NCI-H1417 (cell line): ENCODE measurements around the gene ERBB4.
"Not testable (repeated sequence)": the region's sequence is repeated elsewhere in the genome, so short reads cannot be mapped to it uniquely, and the experiment has no call there.

Experiments used
- DNase-seq, 3 experiments: peaks; one replicate each; lab custom pipeline; 2025; lab: John Stamatoyannopoulos, UW

The ERBB4 gene

DNA sequence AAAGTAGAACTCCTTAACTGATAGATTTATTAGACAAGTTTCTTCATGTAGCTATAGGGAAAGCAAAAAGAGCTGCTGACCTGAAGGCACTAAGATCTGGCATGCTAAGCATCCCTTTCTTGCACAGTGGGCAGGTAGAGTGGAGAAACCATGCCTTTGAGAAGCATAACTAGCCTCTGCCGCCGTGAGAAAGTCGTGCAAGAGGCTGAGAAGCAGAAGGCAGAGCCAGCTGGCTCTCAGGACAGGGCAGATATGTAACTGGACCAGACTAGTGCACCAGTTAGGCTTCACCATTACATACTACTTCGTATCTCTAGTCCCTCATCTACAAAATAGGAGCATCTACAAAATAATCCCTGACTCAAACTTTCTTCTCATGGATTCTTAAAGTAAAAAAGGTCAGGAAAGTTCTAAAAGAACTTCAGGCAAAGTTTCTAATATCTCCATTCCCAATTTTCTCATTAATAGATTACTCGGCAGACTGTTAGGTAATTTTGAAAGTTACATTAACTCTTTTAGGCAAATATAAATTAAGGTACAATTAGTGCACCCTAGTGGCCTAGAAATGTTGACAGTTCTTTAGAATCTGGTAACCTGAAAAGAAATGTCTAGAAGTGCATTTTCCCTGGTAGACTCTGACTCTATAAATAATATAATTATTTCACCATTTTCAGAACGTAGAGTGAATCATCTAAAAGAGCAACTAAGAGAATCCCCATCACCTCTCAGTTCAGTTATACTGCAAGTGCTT lies 10.3 kb downstream of the ERBB4 start:
- DNase-seq, result no peak

DNA sequence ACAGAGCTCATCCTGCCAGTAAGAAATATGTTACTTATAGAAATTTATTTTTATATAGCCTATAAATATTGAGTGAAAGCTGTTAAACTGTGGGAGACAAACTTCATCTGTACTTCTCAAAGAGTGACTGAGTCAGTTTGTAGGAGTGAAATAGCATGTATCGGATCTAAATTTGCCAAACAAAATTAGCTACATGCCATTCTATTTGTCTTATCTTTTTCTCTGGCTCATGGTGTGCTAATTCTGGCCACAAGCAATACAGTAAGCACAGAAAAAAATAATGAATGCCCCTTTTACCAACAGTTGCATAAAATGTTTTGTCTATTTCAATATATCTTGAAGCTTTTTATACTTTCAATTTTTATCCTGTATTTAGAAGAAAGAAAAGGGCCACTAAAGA lies 12.5 kb downstream of the ERBB4 start:
- DNase-seq, result no peak

DNA sequence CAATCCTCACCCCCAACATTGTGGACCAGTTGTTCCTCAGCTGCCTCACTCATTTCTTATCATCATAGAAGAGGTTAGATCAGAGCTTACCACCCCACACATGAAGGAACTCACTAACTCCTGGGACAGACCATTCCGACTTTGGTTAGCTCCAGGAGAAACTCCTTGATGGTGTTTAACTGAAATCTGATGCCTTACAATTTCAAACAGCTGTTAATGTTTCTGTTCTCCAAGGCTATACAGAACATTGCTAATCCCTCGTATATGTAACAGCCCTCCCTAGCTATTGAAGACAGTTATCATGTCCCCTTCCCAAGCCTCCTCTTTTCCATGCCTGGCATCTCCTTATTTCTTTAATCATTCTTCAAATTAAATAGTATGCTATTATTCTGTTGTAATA lies 14.8 kb downstream of the ERBB4 start:
- DNase-seq, result no peak

DNA sequence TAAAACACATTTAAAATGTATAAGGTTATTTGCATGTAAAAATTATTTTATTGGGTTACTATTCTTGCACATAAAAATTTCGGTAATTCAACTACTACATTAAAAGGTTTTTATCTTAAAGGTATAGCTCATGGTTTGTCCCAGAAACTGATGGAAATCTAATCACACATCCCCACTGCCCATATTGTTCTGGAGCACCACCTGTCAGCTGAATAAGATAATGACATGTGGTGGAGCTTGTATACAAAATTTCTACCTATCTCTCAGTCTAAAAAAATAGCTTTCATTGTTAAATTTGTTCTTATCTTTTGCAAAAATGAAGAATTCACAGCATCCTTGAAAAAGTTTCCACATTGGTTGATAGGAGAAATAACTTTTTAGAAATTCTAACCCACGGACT lies 18.3 kb downstream of the ERBB4 start:
- DNase-seq, result peak in 1 of 3 experiments; percentile 67

DNA sequence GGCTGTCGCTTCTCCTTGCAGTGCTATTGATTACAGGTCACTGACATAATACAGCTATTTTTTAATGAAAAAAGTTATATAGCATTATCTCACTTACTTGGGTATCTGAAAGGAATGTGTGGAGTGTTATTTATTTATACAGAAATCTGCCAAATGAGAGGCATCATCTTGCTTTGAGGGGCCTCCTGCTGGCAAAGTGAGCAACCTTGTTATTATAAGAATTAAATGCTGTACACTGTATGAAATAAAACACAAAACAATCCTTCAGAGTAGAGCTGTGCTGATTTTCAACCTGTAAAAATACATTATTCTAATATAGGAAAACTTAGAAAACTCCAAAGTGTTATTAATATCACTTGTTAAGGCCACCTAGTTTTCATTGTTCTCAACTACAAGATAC lies 20.9 kb downstream of the ERBB4 start:
- peak in 1 of 3 experiments; percentile 31 for DNase-seq

DNA sequence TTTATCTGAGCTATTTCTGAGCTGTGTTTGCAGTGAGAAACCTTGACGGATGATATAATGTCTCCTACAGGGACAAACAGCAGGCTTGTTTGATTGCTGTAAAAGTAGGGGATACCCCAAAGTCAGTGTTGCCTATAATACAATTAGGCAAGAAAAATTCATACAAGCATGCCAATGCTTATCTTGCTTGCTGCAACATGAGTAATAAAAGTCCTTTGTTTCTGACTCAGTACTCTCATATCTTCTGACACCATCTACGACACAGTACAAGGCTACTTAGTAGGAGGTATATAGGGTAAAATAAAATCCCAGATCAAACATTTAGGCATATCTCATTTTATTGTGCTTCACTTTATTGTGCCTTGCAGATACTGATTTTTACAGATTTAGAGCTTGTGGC lies 33.0 kb downstream of the ERBB4 start:
- DNase-seq, result no peak

DNA sequence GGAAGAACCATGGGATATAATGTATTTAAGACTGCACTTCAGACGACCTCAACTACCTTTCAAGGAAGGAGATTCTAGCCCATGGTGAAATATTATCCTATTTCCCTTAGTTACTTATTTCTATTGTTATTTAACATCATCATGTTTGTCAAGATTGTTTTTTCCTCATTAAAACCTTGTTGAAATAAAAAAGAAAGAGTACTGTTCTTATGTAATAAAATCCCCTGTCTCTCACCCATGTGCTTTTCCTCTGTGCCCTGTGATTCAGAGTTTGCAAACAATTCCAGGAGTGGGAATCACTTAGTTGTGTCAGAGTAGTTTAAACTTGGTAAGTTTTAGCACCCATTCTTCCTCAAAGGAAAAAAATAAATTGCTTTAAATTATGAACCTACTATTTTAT lies 43.6 kb downstream of the ERBB4 start:
- DNase-seq, result no peak

DNA sequence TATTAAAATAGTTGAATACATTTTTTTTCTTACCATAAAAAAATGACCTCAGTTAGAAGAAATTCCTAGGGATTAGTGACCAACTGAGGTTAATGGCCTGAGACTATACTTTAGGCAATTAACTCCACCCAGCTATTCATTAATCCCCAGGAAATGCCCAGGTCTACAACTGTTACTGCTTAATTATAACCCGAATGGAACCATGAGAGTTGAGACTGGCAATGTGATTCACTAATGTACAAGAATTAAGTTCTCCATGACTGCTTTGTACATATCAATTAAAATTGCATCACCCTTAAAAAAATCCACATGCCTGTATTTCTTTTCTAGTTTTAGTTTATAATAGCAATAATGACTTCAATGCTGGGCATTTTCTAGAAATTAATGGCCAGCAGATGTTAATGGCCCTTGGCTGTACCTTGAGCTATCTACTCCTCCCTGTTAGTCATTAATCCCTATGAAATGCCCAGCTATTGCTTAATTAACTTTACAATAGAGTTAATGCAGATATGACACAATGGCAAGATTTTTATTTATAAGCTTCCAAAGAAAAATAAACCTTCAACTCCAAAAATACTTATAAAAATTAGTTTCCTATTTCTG lies 44.1 kb downstream of the ERBB4 start:
- DNase-seq, result peak in 2 of 3 experiments; percentile 27 to 85

DNA sequence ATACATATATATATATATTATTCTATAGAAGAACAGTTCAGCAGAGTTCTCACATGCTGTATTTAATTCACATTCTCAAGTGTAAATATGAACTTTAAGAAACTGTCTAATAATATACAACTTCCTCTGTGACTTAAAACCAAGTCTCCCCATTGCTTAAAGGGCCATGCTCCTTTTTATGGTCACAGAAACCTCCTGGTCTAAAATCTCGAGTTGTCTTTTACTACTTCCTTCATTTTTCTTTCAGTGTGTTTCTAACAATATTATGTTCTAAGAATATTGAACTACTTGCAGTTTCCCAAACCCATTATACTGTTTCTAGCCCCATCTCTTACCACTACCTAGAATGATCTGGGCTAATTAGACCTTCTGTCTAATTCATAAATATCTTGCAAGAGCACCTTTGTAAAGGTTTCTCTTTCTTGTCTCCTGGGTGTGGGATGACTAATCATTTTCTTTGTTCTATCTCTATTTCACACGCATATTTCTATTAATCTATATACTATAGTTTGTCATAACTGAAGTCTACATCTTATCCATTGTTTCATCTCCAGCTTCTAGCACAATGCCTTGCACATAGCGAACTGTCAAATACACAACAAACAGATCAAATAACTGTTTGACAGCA lies 48.8 kb downstream of the ERBB4 start:
- no peak for DNase-seq

DNA sequence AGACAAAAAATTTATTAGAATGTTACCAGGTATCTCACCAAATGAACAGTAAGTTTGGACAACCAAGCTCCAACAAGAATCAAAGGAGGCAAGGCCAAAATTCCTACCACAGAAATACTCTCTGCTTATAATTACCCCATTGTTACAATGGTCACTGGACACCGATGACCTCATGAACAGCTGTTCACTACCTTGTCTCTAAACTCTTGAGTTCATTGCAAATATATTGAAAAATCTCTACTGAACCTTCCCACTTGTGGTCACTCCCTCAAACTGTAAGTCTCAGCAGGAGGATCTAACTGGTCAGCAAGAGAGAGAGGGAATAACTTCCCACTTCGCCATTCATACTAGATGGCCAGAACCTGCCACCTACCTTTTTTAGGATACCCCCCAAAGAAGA lies 50.0 kb downstream of the ERBB4 start:
- no peak for DNase-seq

DNA sequence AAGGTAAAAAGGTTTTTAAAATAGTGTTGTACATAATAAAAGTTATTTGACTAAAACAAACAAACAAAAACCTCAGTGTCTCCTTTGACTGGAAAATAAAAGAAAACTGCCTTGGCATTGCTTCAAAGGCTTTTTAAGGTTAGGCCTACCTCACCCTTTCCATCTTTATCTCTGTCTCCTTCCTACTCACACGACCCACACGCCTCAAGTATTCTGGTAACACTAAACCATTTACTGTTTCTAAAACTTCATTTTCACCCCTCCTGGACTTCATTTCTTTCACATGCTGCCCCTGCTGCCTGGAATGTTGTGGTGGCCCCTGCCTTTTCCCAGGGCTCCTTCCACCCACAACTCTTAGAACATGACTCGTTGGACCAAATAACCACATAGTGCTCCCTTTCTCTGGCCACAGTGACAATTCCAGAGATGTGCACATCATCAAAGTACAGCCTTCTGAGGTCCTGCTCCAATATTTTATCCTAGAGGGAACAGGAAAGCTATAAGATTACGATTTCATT lies 54.0 kb downstream of the ERBB4 start:
- DNase-seq, result no peak

DNA sequence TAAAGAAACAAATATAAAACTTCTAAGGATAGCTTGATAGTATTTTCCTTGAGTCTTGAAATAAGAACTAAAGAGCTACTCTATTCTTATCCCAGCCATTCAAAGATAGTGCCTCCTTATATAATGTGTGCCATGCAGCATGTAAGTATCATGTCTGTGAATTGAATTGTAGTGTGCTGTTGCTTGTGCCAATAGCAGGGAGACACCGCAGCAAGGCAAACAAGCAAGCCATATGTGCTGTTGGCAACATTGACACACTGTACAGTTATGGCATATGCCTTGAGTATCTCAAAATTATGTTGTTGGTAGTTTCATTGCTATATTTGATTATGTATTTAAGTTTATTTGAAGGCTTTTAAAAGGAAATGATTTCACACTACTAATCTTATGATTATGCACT lies 58.2 kb downstream of the ERBB4 start:
- no peak for DNase-seq

DNA sequence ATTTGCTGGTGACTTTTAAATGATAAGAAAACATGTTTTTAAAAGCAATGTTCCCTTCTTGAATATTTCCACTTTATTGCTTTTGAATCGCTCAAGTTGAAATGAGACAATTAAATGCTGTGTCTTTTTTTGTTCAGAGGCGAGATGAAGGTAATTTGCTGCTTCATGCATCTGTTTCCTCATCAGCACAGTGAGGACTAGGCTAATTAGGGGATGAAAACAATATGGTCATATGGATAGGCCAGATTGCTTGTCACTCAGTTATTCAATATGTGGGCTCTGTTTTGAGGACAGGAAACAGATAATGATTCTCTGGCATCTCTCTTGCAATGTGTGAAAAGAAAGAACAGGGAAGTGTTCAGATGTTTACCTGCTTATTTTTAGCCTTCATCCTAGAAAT lies 61.0 kb downstream of the ERBB4 start:
- peak in 1 of 3 experiments; percentile 45 for DNase-seq

DNA sequence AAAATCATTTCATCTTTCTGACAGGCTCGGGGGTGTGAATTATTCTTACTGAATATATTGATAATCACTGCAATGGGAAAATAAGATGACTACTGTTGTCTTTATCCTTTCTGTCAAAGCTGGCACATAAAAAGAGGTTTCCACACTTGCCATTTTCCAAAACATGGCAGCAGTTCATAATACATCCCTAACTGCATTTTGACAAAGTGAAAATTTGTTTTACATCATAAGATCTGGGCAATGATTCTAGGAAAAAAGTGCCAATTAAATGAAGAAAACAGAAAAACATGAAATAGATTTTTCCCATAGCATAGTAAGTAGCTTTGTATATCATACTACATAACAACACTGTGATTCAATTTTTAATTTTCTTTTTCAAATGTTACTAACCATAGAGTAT lies 65.4 kb downstream of the ERBB4 start:
- no peak for DNase-seq

DNA sequence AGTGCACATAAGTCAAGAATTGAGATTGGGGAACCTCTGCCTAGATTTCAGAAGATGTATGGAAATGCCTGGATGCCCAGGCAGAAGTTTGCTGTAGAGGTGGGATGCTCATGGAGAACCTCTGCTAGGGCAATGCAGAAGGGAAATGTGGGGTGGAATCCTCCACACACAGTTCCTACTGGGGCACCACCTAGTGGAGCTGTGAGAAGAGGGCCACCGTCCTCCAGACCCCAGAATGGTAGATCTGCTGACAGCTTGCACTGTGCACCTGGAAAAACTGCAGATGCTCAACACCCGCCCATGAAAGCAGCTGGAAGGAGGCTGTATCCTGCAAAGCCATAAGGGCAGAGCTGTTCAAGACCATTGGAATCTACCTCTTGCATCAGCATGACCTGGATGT lies 71.1 kb downstream of the ERBB4 start:
- not testable (repeated sequence) for DNase-seq

DNA sequence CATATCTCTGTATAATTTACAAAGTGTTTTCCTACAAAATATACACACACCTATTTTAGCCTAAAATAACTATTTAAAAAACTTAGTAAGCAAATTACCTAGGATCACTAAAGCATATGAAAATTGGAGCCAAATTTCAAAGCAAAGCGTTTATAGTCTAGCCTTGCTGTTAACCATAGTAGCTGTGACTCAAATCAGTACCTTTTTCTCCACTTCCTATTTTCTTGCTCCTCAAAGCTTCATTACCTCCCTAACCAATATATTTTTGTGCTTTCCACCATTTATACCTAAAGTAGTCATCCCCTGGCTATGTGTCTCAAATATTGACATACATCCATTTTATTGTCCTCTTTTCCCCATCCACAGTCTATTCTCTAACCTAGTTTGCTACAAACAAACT lies 73.1 kb downstream of the ERBB4 start:
- DNase-seq, result no peak

DNA sequence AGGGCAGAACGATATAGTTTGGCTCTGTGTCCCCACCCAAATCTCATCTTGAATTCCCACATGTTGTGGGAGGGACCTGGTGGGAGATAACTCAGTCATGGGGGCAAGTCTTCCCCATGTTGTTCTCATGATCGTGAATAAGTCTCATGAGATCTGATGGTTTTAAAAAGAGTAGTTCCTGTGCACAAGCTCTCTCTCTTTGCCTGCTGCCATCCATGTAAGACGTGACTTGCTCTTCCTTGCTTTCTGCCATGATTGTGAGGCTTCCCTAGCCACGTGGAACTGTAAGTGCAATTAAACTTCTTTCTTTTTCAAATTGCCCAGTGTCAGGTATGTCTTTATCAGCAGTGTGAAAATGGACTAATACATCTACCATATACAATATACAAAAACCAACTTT lies 76.9 kb downstream of the ERBB4 start:
- not testable (repeated sequence) for DNase-seq

DNA sequence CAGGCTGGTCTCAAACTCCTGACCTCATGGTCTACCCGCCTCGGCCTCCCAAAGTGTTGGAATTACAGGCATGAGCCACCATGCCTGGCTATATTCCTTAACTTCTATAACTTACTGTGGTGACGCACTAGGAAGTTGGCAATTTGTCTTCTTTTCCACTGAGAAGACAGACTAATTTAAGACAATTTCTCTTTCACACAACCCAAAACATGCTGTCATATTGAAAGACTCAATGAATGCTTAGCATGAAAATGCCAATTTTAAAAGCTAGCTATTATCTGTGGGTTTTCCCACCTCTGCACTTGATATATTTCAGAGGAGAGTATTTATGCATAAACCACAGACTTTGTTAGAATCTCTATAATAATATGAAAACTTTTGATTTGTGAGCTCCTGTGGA lies 84.5 kb downstream of the ERBB4 start:
- no peak for DNase-seq

DNA sequence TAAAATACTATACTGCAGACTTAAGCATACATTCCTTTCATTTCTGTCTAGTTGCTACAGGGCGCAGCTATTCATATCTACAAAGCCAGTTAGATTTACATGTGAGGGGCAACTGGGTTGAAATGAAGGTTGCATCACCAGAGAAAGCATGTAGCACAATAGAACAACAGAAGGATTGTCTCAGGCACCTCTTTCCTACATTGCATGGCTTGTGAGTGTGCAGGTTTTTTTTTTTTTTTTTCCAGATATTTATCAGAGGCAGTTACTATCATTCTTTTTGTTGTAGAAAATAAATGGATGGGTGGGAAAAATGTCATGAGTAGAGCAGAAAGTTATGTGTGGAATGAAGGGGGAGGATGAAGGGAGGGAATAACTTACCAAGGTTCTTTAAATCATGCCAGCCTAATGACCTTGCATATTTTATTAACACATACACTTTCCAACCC lies 86.8 kb downstream of the ERBB4 start:
- no peak for DNase-seq

DNA sequence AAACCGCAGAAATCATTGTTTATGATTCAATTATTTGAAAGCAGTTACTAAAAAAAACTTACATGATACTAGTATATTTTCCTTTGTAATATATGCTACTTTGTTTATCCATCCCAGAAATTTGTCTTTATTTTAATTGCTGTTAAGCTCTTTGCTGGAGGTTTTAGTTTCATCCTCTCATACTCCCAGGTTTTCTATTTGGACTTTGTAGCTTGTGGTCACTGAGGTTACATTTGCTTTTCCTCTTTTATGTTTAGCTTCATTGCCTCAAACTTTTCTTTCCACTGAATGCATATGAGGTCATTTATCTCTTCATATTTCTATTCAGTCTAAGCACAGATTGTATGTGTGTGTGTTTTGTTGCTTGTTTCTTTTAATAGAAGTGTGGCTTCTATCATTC lies 89.9 kb downstream of the ERBB4 start:
- no peak for DNase-seq

DNA sequence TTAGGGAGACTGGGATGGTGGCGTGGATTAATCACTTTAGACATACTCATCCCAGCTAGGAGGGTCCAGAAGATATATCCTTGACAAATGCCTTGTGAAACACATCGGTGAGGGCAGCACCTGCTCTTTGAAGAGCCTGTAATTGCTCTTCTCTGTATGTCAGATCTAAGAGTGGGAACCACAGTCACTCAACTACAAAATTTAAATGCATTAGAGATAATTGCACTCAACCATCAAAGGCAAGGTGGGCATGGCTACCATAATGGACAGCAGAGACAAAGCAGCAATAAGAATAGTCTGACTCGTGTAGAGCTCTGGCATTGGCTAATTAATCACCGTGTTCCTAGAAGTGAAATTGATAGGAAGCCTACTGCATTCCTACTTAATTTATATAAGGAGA lies 96.8 kb downstream of the ERBB4 start:
- no peak for DNase-seq

DNA sequence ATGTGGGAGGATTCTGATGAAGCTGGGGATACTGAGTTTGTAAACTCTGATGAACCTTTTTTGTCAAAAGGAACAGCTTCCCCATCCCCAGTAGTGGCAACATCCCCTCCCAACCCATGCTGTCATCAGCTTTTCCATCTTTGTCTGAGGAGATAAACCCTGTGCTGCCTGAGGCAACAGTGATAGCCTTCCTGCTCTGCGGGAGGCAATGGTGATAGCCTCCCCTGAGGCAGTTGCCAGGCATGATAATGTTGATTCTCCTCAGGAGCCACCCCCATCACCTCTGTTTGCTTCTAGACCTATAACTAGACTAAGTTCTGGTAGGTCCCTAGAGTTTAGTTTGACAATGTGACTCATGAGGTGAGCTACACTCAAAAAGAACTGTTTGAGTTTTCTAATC lies 97.5 kb downstream of the ERBB4 start:
- DNase-seq, result no peak
